ENCODE data around the gene PRKAA1. TPM values are rescaled to one million over a fixed set of nuclear protein-coding genes. Genes with fewer than 3 reads are reported as not detected.
A peak's percentile ranks its signal among the peaks of the same experiment; 100 is the strongest.

Gene PRKAA1
- polyA plus RNA-seq, 1 of the 3 experiments (the other 2 are of a cell fraction): 23.2 TPM

- H3K27me3 ChIP-seq (ENCODE audit: insufficient read depth): no peaks in the 10 kb centered on the region
- H3K9me2 ChIP-seq: no peaks in the 10 kb centered on the region
- peak overlapping the region; percentile 99; the same call in 1 of the 2 replicates for H3K9ac ChIP-seq
- no peak for TF ChIP-seq GATA2 (CRISPR knock-in tag; IDR thresholded peaks at IDR 0.05)
- TF ChIP-seq POLR2AphosphoS5 (IDR thresholded peaks at IDR 0.05; ENCODE audit: low read depth, low read length): peak; percentile 17; the same call in 1 of the 2 replicates
- peak overlapping the region; percentile 88 for H3K4me2 ChIP-seq
- H3K79me2 ChIP-seq (ENCODE audit: insufficient read depth): peaks cover 65% of the 10 kb centered on the region
- peaks cover 68% of the 10 kb centered on the region for H4K20me1 ChIP-seq (ENCODE audit: insufficient read depth)
- ChIA-PET CTCF (interaction anchor here (1.2 kb wide), 1 partner anchor 9 kb away, joined by 3 read pairs; no protein-coding TSS in a partner anchor), POLR2A (interaction anchor here (0.7 to 1.7 kb wide), 2 partner anchors 9 to 29 kb away, joined by 3 read pairs; no protein-coding TSS in a partner anchor)
- H3K36me3 ChIP-seq (replicated peaks in 1 of 2; ENCODE audit: control insufficient read depth in 1 of 2, insufficient read depth in 2 of 2, low read length in 1 of 2): peaks cover 65 to 69% of the 10 kb centered on the region in 2 experiments
- H3K4me1 ChIP-seq (ENCODE audit: control insufficient read depth in 1 of 2, insufficient read depth in 2 of 2, low read depth in 1 of 2, low read length in 1 of 2): peaks cover 13 to 24% of the 10 kb centered on the region in 2 experiments; a peak in 3 of 4 replicates
- DNase-seq: no peak
- H3K9me3 ChIP-seq: no peaks in the 10 kb centered on the region
- H3K4me3 ChIP-seq (ENCODE audit: low read depth in 2 of 2, low read length in 1 of 2): peak overlapping the region; percentile 81 to 87; a peak in 1 of 4 replicates
- peaks cover 64% of the 10 kb centered on the region for H3F3A ChIP-seq (replicated peaks; ENCODE audit: insufficient read depth)
- 58% methylated on average over 4 of the region's 4 CpGs for WGBS (ENCODE audit: low lambda C conversion rate)
- peak overlapping the region in 1 of 2 experiments; percentile 18; a peak in 3 of 4 replicates for H3K27ac ChIP-seq (ENCODE audit: low read depth in 2 of 2, low read length in 1 of 2)
- no peak overlapping the region for H2AFZ ChIP-seq (ENCODE audit: low read depth)
Observed at GRCh38 chr5:40832345-40832744, 34.2 kb upstream of the PRKAA1 start.

- H3K79me2 ChIP-seq (ENCODE audit: insufficient read depth): peaks cover 67% of the 10 kb centered on the region
- no peaks in the 10 kb centered on the region for H3K9me3 ChIP-seq
- 64% methylated on average over 4 of the region's 4 CpGs for WGBS (ENCODE audit: low lambda C conversion rate)
- H3K27me3 ChIP-seq (ENCODE audit: insufficient read depth): no peaks in the 10 kb centered on the region
- H3K9me2 ChIP-seq: no peaks in the 10 kb centered on the region
- peaks cover 71% of the 10 kb centered on the region for H3F3A ChIP-seq (replicated peaks; ENCODE audit: insufficient read depth)
- H3K4me2 ChIP-seq: peak overlapping the region; percentile 88; the same call in 1 of the 2 replicates
- ChIA-PET POLR2A (interaction anchor here (0.7 kb wide), 1 partner anchor 8 kb away, joined by 3 read pairs; no protein-coding TSS in a partner anchor), CTCF (interaction anchor here (0.9 kb wide), 1 partner anchor 76 kb away, joined by 7 read pairs; the partner anchor contains the start of gene TTC33)
- DNase-seq: no peak
- H4K20me1 ChIP-seq (ENCODE audit: insufficient read depth): peaks cover 75% of the 10 kb centered on the region
- TF ChIP-seq POLR2AphosphoS5 (IDR thresholded peaks at IDR 0.05; ENCODE audit: low read depth, low read length) (peak; percentile 6; the same call in 1 of the 2 replicates), ZBTB33 (IDR thresholded peaks at IDR 0.05; ENCODE audit: borderline replicate concordance, low read depth) (no peak), RAD21 (IDR thresholded peaks at IDR 0.05; ENCODE audit: low read length) (no peak), CHD2 (IDR thresholded peaks at IDR 0.05; ENCODE audit: low read length, partially characterized antibody) (no peak)
- H3K36me3 ChIP-seq (replicated peaks in 1 of 2; ENCODE audit: control insufficient read depth in 1 of 2, insufficient read depth in 2 of 2, low read length in 1 of 2): peaks cover 73 to 76% of the 10 kb centered on the region in 2 experiments
- no peak overlapping the region for H2AFZ ChIP-seq (ENCODE audit: low read depth)
- peaks cover 13 to 24% of the 10 kb centered on the region in 2 experiments; a peak in 3 of 4 replicates for H3K4me1 ChIP-seq (ENCODE audit: control insufficient read depth in 1 of 2, insufficient read depth in 2 of 2, low read depth in 1 of 2, low read length in 1 of 2)
- H3K27ac ChIP-seq (ENCODE audit: low read depth in 2 of 2, low read length in 1 of 2): peak overlapping the region in 1 of 2 experiments; percentile 18; a peak in 3 of 4 replicates
- no peak overlapping the region for H3K4me3 ChIP-seq (ENCODE audit: low read depth in 2 of 2, low read length in 1 of 2)
- H3K9ac ChIP-seq: no peak overlapping the region
Observed at GRCh38 chr5:40831346-40832210, 33.4 kb upstream of the PRKAA1 start.
